Vagina (tissue), 2 donors: ENCODE results near the gene TRAF1. TPM values are rescaled to one million over a fixed set of nuclear protein-coding genes. Genes with fewer than 3 reads are reported as not detected.

ENCODE experiments used
- DNase-seq, 2 donors: peaks; one replicate each; pipeline ENCODE4 v3.0.0-alpha.2; 2017; ENCODE audit errors: extremely low spot score in 2 of 2
- H3K27ac ChIP-seq: fragments of 200-600 bp; sonication (generic); one replicate; pipeline ENCODE4 v1.5.1; 2019
- H3K27me3 ChIP-seq: fragments of 200-600 bp; sonication (generic); one replicate; pipeline ENCODE4 v1.5.1; 2019
- H3K36me3 ChIP-seq, 2 donors: fragments of 200-600 bp; sonication (generic); one replicate each; pipeline ENCODE4 v1.5.1; 2017 to 2019
- H3K4me1 ChIP-seq: fragments of 200-600 bp; sonication (generic); one replicate; pipeline ENCODE4 v1.5.1; 2019
- H3K4me3 ChIP-seq, 2 donors: fragments of 200-600 bp; sonication (generic); 1 replicate in 1 of 2; 2 replicates in 1 of 2; pipeline ENCODE4 v1.5.1; 2016 to 2019
- H3K9me3 ChIP-seq: fragments of 200-600 bp; sonication (generic); one replicate; pipeline ENCODE4 v1.5.1; 2019
- CTCF ChIP-seq, 3 experiments: fragments of 450-650 bp in 2 of 3; fragments of 200-600 bp in 1 of 3; sonication (generic) in 1 of 3; IDR thresholded peaks; one replicate each; pipeline ENCODE4 v1.5.1; 2017 to 2019; ENCODE audit warnings: antibody characterized with exemption in 3 of 3, mild to moderate bottlenecking in 2 of 3, moderate library complexity in 2 of 3
- POLR2A ChIP-seq, 2 donors: fragments of 450-650 bp; IDR thresholded peaks; one replicate each; pipeline ENCODE4 v1.6.1; 2017; ENCODE audit warnings: antibody characterized with exemption in 2 of 2, mild to moderate bottlenecking in 2 of 2, moderate library complexity in 2 of 2
- POLR2AphosphoS5 ChIP-seq, 2 donors: sonication (generic); formaldehyde crosslinking; IDR thresholded peaks; one replicate each; pipeline ENCODE4 v1.9.0; 2017; ENCODE audit warnings: antibody characterized with exemption in 2 of 2, mild to moderate bottlenecking in 2 of 2, low read depth in 1 of 2; ENCODE audit not compliant: insufficient read depth in 1 of 2
- intact Hi-C: fragments of 100-400 bp; cut with DNase I; formaldehyde crosslinking; loops from one replicate; pipeline ENCODE4 v1.15.1; 2023
- total RNA-seq: library from RNA; depleted of rRNA; stranded (reverse); fragments of >200 nt; gene quantifications from one replicate; pipeline ENCODE4 v1.2.3, GENCODE V29; 2016

The TRAF1 gene
- total RNA-seq, 1 donor from 2014 or later: 6.9 TPM

DNA sequence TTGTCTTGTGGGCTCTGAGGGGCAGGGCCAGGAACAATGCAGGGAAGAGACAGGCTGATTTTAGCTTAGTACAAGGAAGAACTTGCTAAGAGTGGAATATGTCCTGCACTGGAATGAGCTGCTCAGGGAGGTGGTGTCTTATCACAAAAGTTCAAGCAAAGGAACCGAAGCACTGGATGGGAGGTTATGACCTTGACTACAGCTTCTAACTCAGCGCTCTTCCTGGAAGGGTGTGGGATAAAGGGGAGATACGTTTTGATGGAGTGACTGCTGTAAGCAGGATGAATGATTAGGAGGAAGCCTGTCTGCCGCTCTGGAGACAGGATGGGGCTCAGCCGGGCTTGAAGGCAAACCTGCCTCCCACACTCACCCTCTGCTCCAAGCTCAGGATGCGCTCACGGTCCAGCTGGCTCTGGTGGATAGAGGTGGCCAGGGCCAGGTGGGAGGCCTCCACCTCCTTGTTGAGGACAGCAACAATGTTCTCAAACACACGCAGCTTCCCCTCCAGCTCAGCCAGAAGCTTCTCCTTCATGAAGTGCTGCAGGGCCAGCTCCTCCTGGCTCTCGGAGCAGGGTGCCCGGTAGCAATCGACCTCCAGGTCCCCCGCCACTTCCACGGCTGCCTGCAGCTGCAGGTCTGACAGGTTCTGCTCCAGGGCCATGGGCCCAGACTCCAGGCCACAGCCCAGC lies 13.5 kb downstream of the TRAF1 start:
- Histone ChIP-seq H3K9me3 (no peaks in the 10 kb centered on the region), H3K27me3 (no peaks in the 10 kb centered on the region), H3K4me3 (no peak overlapping the region), H3K4me1 (peaks cover 32% of the 10 kb centered on the region), H3K27ac (no peak overlapping the region), H3K36me3 (peaks cover 0 to 4% of the 10 kb centered on the region in 2 donors)
- no peak for TF ChIP-seq POLR2A (IDR thresholded peaks at IDR 0.05)
- no peak for TF ChIP-seq CTCF (IDR thresholded peaks at IDR 0.05)
- no peak for TF ChIP-seq POLR2AphosphoS5 (IDR thresholded peaks at IDR 0.05; ENCODE audit: insufficient read depth in 1 of 2, low read depth in 1 of 2)
- DNase-seq: no peak
- intact Hi-C loops: no loop called here

DNA sequence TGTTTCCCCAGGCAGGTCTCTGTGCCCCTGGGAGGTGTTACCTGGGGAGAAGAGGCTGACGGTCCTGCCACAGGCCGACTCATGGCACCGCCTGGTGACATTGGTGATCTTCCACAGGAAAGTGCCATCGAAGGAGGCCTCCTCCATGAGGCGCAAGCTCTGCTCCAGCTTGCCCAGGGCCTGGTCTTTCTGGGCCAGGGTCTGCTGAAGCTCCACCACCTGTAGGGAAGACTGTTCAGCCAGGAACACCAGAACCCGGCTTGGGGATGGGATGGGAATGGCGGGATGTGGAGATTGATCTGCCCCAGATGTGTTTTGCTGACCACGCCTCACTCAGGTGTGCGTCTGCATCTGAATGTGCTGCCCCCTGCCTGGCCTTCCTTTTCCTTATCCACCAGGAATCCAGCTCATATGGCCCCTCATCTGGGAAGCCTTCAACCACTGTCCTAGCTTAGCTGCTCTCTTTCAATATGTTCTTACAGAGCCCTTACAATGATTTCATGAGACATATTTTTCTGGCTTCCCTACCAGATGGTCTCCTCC lies 15.2 kb downstream of the TRAF1 start:
- H3K36me3 ChIP-seq: peaks cover 0 to 4% of the 10 kb centered on the region in 2 donors
- no peak overlapping the region for H3K4me3 ChIP-seq
- no peaks in the 10 kb centered on the region for H3K27me3 ChIP-seq
- peaks cover 21% of the 10 kb centered on the region for H3K4me1 ChIP-seq
- H3K27ac ChIP-seq: no peak overlapping the region
- no peaks in the 10 kb centered on the region for H3K9me3 ChIP-seq
- intact Hi-C loops: no loop called here
- no peak for TF ChIP-seq POLR2AphosphoS5 (IDR thresholded peaks at IDR 0.05; ENCODE audit: insufficient read depth in 1 of 2, low read depth in 1 of 2)
- TF ChIP-seq POLR2A (IDR thresholded peaks at IDR 0.05): no peak
- no peak for TF ChIP-seq CTCF (IDR thresholded peaks at IDR 0.05)
- no peak for DNase-seq

DNA sequence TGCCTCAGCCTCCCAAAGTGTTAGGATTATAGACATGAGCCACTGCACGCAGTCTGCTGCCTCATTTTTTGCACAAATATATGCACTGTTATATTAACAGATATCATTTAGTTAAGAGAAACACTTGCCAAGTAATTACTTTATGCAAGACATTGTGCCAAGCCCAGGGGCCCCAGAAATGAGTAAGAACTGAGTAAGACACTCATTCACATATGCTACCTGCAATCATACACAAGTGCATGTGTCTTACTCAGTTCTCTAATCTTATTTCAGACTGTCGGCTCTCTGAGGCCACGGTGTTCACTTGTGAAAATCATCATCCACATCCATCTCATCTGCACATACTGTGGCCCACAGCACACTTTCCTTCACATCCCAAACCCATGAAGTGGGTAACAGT lies 16.0 kb downstream of the TRAF1 start:
- Histone ChIP-seq H3K4me3 (no peak overlapping the region), H3K36me3 (peaks cover 0 to 4% of the 10 kb centered on the region in 2 donors), H3K27ac (no peak overlapping the region), H3K4me1 (peaks cover 14% of the 10 kb centered on the region), H3K27me3 (no peaks in the 10 kb centered on the region), H3K9me3 (no peaks in the 10 kb centered on the region)
- no peak for DNase-seq
- TF ChIP-seq POLR2AphosphoS5 (IDR thresholded peaks at IDR 0.05; ENCODE audit: insufficient read depth in 1 of 2, low read depth in 1 of 2): no peak
- no peak for TF ChIP-seq POLR2A (IDR thresholded peaks at IDR 0.05)
- TF ChIP-seq CTCF (IDR thresholded peaks at IDR 0.05): no peak
- intact Hi-C loops: no loop called here

DNA sequence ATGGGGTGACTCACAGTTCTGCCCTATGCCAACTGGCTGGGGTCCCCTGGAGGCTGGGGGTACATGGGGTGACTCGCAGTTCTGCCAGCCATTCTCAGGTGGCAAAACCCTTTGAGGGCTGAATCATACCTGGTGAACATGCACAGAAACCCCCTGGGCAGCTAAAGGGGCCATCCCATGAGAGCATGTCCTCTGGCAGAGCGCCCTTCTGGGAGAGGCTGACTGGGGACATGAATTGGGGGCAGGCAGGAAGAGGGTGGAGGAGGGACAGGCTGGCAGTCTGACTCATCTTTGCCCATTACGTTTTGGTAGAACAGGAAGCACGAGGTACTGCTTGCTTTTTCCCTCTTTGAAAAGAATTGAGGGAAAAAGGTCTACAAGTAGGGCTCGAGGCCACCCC lies 16.7 kb downstream of the TRAF1 start:
- Histone ChIP-seq H3K9me3 (no peaks in the 10 kb centered on the region), H3K27me3 (no peaks in the 10 kb centered on the region), H3K27ac (no peak overlapping the region), H3K4me1 (peaks cover 9% of the 10 kb centered on the region), H3K36me3 (peaks cover 0 to 4% of the 10 kb centered on the region in 2 donors), H3K4me3 (no peak overlapping the region)
- TF ChIP-seq CTCF (IDR thresholded peaks at IDR 0.05): no peak
- no peak for TF ChIP-seq POLR2AphosphoS5 (IDR thresholded peaks at IDR 0.05; ENCODE audit: insufficient read depth in 1 of 2, low read depth in 1 of 2)
- intact Hi-C loops: no loop called here
- no peak for DNase-seq
